T-helper 2 cell (primary cell): Measurements from ENCODE around the gene PLBD2.
"Not testable (repeated sequence)": the region's sequence is repeated elsewhere in the genome, so short reads cannot be mapped to it uniquely, and the experiment has no call there.

Source experiments
- DNase-seq, 5 experiments: peaks; one replicate each; pipeline versions ENCODE4 v3.0.0 to v3.0.0-alpha.2; 2012 to 2022

PLBD2 gene

GRCh38 chr12:113334786-113335539, 23.4 kb upstream of the PLBD2 start, which contains the start of gene SLC8B1:
Gene SLC8B1, minus strand, starts transcription at chr12:113335109. Its CDS starts 2,231 bp downstream, at chr12:113332878.
- peak; percentile 62 to 87 (median 77) for DNase-seq

DNA sequence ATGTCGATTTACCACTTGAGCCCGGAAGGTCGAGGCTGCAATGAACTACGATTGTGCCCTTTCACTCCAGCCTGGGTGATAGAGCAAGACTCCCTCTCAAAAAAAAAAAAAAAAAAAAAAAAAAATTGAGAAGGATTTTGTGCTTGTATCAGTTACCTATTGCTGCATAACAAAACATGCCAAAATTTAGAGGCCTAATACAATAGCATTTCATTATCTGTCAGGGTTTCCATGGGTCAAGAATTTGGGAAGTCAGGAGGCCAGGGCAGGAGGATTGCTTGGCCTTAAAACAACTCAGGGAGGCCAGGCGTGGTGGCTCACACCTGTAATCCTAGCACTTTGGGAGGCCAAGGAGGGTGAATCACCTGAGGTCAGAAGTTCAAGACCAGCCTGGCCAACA, 18.8 kb upstream of the PLBD2 start:
- DNase-seq: no peak

- no peak for DNase-seq
These were observed 18.3 kb upstream of the PLBD2 start for GRCh38 chr12:113340061-113340460.

DNA sequence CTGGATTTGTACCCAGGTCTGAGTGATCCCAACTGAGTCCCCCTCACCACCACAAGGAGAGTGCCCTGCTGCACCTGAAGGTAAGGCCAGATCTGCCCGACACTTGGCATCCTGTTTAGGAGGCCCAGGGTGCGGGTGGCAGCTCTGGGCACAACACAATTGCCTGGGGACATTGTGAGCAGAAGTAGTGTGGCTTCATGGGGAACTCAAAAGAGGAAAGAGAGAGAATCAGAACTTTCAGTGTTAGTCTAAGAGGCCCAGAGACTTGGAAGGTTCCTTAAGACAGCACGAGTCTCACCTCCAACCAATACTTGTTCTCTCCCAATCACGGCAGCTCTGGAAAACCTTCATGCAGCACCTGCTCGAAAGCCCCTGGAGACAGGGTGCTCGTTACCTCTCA, 16.9 kb upstream of the PLBD2 start:
- no peak for DNase-seq

DNA sequence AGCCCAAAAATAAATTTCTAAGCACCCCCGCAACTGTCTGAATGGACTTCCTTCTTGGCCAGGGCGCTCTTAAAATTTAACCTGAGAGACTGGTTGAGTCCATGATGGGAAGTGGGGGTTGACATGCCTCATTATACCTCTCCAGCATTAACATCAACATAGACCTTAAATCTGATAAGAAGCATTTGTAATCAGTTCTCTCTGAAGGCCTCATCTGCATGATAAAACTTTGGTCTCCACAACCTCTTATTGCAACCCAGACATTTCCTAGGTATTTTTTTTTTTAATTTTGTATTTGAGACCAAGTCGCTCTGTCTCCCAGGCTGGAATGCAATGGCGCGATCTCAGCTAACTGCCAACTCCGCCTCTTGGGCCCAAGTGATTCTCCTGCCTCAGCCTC, 13.1 kb upstream of the PLBD2 start:
- no peak for DNase-seq

DNA sequence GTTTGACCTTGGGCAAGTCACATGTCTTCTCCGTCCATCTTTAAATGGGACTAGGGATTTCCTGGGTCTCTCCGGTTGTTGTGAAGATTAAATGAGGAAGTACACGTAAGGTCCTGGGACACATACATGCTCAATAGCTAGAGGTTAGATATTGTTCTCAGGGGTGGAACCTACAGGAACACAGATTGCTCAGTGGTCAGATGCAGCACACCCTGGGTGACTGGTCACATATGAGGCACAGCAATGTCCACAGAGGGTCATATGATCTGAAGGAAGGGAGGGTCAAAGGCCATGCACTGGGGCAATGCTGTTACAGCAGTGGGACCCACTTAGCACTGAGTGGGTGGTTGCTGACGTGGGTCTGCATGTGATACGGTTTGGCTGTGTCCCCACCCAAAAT, 12.0 kb upstream of the PLBD2 start:
- DNase-seq: no peak

DNA sequence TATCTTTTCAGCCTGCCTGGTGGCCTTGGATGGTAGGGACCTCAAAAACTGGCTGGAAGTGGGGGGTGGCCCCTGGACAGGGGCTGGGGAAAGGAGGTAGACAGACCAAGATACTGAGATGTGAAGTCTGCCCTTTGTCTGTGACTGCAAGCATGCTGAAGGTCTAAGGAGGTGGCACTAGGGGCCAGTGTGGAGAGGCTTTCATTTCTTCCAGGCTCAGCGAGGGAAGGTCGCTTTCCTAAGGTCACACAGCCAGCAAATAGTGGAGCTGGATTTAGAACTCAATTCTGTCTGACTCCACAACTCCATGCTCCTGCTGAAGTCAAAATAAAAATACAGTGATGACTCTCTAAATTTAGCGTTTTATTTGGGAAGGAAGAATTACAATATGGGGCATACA, 11.3 kb upstream of the PLBD2 start:
- no peak for DNase-seq

DNA sequence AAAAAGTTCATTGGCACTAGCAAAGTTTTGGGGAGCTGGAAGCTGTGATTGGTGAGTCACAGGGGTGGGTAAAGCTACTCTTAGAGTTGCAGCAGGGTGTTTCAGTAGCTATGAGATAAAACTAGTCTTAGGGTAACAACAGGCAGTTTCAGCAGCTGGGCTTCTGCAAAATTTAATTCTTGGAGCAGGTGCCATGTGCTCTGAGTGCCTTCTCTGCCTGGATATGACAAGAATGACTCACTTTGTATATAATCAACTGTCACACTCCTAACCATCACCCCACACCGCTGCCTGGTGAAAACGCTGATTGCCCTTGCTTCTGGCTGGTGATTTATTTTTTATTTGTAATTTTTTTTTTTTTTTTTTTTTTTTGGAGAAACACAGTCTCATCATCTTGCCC, 10.5 kb upstream of the PLBD2 start:
- peak in 1 of 5 experiments; percentile 14 for DNase-seq

DNA sequence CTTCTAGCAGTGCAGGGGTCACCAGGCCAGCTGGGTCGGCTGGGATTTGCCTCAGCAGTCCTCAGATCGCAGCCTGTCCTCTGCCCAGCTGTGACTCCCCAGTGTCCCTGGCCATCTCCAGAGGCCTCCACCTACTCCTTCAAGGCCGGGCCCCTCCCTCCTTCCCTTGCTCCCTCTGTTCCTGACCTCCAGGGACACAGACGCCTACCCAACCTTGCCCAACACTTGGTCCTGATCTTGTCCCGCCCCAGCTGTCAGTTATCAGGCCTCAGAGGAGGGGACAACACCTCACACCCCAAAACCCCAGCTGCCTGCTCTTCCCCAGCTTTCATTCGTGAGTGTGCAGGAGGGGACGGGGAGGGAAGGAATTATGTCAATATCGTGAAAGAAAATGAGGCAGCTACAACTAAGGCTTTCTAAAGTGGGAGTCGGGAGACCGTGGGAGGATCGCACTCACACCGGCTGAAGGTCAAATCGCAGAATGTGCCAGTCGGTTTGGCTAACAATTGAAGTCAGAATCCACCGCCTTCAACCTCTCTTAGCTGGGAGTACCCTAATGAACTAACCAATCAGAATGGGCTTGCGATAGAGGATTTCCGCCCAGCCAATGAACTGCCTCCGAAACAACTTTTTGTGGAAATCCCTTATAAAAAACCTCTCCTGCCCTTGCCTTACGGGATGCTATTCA, 9.4 kb upstream of the PLBD2 start:
- no peak for DNase-seq

- DNase-seq: no peak
These were observed 7.3 kb upstream of the PLBD2 start for GRCh38 chr12:113351089-113351488.

DNA sequence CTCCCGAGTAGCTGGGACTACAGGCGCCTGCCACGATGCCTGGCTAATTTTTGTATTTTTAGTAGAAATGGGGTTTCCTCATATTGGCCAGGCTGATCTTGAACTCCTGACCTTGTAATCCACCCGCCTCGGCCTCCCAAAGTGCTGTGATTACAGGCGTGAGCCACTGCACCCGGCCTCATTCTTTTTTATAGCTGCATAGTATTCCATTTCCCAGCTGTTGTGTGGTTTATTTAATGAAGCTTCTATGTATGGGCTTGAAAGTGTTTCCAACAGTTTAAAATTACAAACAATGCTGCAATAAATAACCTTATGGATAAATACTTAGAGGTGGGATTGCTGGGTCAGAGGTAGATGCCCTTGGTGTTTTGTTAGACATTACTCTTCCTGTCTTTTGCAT, 4.2 kb upstream of the PLBD2 start:
- not testable (repeated sequence) for DNase-seq

DNA sequence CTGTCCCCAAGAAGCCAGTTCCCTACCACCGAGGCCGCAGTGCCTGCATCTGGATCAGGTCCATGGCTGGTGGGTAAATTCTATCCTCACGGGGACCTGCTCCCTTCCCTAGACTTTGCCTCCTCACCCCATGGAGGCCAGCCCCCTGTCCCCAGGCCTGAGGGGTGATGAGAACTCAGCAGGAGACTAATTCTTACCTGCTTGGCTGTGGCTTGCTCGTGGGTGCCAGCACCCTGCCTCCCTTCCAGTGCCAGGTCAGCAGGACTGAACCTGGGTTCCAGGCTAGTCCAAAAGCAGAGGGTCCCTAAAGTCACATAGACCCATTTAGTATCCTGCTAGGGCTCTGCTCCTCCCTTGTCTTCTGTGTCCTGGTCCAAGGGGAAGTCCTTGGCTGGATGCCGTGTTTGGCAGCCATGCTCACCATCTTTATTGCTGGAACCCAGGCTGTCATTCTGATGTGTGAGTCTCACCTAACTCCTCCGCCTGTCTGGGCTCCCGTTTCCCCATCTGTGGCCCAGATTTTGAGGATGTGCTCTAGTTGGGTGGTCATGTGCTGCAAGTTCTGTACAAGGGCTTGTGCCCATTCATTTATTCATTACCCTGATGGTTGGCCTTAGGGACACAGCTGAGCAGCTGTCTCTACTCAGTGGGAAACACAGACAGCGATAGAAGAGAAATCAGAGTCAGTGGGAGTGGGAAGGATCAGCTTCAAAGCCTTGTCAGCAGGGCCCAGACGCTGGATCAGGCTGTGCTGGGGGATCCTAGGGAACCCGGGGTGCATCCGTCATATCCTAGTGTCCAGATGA, 949 bp downstream of the PLBD2 start:
- DNase-seq: no peak

GRCh38 chr12:113359939-113360748, 1.8 kb downstream of the PLBD2 start:
- no peak for DNase-seq

DNA sequence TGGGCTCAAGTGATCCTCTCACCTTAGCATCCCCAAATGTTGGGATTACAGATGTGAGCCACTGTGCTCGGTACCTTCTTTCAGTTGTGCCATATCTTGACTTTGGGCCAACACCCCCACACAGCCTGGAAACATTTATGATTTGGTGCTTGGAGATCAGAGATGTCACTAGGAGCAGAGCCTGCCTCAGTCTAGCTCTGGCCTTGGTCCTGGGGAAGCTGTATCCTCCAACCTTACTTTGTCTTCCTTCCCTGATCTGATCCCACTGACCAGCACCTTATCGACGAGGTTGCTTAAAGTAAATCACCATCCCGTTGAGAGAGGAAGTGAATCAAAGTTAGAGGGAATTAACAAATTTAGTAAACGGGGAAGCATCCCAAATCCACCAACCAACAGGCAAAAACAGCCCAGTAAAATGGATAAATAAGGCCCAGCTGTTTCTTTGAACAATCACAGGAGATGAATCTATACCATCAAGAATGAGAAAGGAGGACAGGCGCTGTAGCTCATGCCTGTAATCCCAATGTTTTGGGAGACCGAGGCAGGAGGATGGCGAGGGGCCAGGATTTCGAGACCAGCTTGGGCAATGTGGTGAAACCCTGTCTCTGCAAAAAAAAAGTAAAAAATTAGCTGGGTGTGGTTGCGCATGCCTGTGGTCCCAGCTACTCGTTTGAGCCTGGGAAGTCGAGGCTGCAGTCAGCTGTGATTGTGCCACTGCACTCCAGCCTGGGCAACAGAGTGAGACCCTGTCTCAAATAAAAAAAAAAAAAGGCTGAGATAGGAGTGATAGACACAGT, 3.4 kb downstream of the PLBD2 start:
- DNase-seq: no peak

DNA sequence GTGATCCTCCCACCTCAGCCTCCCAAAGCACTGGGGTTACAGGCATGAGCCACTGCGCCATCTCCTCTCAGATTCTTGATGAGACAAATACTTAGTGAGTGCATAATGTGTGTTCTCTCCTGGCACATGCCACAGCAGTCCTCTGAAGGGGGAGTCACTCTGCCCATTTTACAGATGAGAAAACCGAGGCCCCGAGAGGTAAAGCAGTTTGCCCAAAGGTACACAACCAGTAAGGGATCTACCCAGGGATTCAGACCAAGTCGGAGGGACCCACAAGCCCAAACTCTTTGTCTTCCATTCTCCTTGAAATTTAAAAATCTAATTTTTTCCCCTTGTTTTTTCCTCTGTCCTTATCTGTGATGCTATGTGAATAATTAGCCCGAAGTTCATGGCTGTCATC, 6.3 kb downstream of the PLBD2 start:
- DNase-seq: no peak

DNA sequence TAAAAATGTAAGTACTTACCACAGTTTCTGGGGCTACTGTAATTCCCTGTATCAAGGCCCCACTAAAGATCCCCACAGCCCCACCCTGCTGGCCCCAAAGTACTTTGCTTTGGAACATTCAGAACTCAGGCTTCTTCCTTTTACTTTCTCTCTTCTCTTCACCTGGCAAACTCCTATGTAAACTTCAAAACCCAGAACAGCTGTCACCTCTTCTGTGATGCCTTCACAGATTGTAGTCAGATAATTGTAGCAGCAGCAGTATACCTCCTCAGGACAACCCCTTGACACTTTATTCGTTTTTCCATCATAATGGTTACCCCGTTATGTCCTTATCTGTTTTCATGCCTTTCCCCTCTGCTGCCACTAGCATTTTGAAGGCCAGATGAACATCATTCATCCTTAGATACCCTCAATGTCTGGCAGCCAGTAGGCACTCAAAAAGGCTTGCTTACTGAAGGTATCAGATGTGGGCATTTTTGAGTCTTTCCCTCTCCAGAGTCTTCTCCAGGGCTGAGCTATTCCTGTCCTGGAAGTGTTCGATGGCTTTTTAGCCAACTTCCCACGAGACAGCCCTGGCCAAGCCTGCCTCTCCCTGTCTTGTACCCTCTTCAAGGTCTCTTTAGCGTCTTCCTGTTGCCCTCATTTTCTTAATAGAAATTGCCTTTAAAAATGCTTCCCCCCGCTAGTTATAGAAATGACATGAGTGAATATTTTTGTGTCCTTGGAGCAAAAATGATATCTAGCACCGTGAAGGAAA, 7.4 kb downstream of the PLBD2 start:
- no peak for DNase-seq

- DNase-seq: no peak
These were observed 8.4 kb downstream of the PLBD2 start for GRCh38 chr12:113366827-113367226.

GRCh38 chr12:113368331-113368730, 9.9 kb downstream of the PLBD2 start:
- DNase-seq: no peak

DNA sequence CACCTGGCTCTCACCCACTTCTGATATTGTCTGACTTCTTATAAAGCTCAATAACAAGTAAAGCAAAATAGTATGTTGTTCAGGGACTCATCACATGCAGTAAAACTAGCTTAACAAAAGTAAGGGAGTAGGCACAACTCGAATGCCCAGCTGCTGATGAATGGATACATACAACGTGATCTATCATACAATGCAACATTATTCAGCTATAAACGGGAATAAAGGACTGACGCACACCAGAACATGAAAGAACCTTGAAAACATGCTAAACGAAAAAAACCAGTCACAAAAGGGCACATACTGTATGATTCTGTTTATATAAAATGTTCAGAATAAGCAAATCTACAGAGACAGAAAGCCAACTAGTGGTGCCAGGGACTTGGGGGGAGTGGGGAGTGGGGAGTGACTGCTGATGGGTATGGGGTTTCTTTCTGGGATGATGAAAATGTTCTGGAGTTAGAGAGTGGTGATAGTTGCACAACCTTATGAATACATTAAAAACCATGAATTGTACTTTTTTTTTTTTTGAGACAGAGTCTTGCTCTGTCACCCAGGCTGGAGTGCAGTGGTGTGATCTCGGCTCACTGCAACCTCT, 11.1 kb downstream of the PLBD2 start:
- no peak for DNase-seq

DNA sequence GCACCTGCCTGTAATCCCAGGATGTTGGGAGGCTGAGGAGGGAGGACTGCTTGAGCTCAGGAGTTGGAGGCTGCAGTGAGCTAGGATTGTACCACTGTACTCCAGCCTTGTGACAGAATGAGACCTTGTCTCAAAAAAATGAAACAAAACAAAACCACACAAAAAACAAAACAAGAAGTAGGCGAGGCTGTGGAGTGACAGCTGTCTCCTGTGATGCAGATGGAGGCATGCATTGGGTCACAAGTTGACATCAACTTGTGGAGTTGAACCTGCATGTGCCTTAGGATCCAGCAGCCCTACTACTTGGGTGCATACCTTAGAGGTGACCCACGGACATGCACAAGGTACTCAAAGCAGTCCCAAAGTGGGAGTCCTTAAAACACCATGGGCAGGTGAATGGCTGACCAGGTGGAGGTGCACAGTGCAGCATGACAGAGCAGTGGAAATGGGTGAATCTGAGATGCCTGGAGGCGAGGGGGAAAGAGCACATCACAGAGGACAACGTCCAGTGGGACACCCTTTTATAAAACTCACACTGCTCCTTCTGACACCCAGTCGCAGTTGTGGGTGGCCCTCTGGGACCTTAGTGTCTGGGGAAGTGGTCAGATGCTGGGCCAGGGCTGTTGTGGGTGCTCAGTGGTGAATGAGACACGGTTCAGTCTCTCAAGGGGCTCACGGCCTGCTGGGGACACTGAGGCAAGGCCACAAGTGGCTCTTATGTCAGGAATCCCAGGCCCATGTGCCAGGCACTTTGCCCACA, 12.7 kb downstream of the PLBD2 start:
- peak in 1 of 5 experiments; percentile 20 for DNase-seq
